ENCODE measurements around the gene POTEJ. TPM values are rescaled to one million over a fixed set of nuclear protein-coding genes. Genes with fewer than 3 reads are reported as not detected.
"Not testable (repeated sequence)": the region's sequence is repeated elsewhere in the genome, so short reads cannot be mapped to it uniquely, and the experiment has no call there.

POTEJ gene
- total RNA-seq, 1 experiment from 2014 or later, result not detected

DNA sequence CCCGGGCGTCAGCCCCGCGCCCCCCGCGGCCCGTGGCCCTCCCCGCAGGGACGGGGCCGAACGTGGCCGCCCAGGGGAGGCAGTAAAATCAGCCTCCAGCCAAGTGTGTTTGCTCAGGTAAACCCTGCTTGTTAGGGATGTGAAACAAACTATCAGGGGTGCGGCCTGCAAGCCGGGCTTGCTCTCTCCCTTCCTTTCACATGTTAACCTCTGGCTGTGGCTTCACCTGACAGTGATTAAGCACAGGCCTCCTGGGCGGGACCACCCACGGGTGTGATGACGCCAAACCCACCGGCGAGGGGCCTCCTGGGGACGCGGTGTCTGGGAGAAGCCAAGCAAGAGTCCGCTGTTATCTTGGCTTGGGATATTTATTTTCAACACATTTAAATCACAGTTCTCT, 13.2 kb upstream of the POTEJ start:
- H3K27me3 ChIP-seq, H3K9me3 ChIP-seq, H3K36me3 ChIP-seq, H3K4me3 ChIP-seq, DNase-seq: not testable (repeated sequence)

DNA sequence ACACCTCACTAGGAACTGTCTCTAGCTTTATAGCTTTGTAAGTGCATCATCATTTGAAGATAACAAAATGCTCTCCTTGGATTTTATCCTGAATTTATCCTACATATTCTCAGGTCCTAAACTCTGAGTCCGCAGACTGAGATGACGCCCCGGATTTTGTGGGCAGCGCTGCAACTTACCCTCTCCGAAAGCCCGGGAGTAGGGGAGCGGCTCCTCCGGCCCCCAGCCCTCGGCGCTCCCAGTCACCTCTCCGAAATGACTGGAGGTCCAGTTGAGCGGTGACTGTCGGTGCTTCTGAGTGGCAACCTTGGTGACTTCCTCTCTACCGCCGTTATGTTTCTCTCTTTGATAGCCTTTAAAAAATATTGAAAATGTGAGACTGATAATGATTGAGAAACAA, 12.8 kb upstream of the POTEJ start:
- not testable (repeated sequence) for H3K4me3 ChIP-seq

DNA sequence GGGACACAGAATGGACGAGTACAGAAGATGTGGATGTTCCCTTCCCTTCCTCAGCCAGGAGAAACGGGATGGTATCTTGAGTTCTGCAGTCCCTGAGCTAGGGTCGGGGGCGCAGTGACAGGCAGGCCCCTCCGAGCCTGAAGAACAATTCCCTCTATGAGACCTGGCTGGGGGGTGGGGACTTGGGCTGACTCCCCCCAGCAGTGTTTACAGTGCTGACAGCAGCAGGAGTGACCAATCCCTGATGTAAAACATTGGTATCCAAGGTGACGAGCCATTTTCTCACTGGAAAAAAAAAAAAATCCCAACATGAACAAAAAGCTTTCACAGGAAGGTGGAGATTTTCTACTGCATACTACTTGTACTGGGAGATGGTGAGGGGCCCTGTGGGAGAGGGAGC, 11.8 kb upstream of the POTEJ start, which contains the start of gene CFC1:
Gene CFC1, minus strand, starts transcription at position 183 of the 400 bp plus-strand sequence. CDS start 288 bp downstream, outside the sequence.
- not testable (repeated sequence) for H3K9me3 ChIP-seq, H3K27me3 ChIP-seq, DNase-seq, H3K36me3 ChIP-seq, H3K4me3 ChIP-seq

More for the DNA sequence above, 12.8 kb upstream of the POTEJ start:
- not testable (repeated sequence) for H3K27me3 ChIP-seq, DNase-seq, H3K9me3 ChIP-seq, H3K36me3 ChIP-seq

DNA sequence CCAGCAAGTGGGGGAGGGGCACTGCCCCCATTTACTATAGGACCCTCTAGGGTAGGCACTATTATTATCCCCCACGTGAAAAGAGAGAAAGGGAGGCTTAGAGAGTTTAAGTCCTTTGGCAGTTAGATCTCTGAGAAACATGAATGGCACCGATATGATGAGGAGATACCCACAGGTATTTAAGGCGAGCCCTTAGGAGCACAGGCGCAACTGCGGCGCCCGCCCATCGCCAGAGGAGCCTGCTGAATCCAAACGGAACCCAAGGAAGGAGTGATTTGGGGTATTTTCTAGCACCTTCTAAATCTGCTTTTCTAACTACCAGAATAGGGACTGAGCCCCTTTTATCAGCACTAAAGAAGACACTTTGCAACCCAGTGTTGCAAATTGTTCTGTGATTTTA, 11.3 kb upstream of the POTEJ start:
- H3K27me3 ChIP-seq, result not testable (repeated sequence)

DNA sequence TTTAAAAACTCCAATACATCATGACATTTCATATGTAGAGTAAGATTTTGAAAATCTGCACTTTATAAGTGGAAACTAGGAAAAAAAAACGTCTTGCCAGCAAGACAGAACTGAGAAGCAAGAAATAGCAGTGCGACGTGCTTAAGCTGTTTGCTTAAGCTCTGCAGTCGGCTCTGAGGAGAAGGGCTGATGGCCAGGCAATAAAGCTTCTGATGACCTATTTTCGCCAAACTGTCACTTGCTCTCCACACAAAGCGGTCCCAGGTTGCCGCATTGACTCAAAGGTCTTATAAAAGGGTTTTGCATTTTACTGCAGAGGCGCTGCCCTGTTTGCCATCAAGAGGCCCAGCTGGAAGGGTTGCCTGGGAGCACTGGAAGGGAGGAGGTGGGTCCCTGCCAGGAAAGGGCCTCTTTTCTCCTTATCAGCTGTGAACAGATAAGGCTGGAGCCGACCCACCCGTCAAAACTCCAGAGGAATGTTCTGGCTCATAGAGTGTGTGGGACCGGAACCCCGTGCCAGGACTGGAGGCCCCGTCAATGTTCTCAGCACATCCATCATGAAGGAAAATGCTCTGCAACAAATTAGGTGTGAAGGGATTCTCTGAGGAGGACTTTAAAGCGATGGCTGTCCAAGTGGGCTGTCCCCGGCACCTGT, 9.5 kb upstream of the POTEJ start:
- DNase-seq, H3K9me3 ChIP-seq, H3K4me3 ChIP-seq, H3K36me3 ChIP-seq, H3K27me3 ChIP-seq: not testable (repeated sequence)

More for the DNA sequence above, 11.3 kb upstream of the POTEJ start:
- H3K4me3 ChIP-seq, H3K36me3 ChIP-seq, H3K9me3 ChIP-seq, DNase-seq: not testable (repeated sequence)

DNA sequence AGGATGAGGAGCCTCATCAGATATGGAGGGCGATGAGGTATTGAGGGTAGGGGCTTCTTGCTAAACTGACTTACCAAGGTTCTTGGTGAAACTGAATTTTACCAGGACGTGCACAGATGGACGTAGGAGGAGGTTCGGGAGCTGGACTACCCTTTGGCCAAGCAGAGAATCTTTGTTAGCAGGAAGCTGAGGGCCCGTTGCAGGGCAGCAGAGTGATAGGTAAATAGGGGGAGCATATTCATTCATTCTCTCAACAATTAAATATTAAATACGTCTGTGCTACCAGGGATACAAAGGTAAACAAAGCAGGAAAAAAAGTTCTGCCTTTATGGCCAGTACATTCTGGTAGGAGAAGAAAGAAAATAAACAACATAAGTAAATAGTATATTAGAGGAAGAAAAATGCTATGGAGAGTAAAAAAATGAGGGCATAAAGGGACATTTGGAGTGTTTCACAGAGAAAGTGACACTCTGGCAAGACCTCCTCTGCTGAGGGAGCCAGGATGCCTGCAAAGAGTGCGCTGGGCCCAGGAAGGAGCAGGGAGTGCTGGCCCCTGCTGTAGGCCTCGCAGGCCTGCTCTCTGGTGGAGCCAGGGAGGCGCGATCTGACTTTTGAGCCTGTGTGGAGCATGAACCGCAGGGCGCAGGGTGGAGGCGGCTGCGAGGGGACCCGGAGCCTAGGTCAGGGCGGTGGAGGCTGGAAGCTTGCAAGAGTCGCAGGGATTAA, 2.8 kb upstream of the POTEJ start:
- H3K9me3 ChIP-seq, H3K36me3 ChIP-seq, DNase-seq, H3K27me3 ChIP-seq, H3K4me3 ChIP-seq: not testable (repeated sequence)

DNA sequence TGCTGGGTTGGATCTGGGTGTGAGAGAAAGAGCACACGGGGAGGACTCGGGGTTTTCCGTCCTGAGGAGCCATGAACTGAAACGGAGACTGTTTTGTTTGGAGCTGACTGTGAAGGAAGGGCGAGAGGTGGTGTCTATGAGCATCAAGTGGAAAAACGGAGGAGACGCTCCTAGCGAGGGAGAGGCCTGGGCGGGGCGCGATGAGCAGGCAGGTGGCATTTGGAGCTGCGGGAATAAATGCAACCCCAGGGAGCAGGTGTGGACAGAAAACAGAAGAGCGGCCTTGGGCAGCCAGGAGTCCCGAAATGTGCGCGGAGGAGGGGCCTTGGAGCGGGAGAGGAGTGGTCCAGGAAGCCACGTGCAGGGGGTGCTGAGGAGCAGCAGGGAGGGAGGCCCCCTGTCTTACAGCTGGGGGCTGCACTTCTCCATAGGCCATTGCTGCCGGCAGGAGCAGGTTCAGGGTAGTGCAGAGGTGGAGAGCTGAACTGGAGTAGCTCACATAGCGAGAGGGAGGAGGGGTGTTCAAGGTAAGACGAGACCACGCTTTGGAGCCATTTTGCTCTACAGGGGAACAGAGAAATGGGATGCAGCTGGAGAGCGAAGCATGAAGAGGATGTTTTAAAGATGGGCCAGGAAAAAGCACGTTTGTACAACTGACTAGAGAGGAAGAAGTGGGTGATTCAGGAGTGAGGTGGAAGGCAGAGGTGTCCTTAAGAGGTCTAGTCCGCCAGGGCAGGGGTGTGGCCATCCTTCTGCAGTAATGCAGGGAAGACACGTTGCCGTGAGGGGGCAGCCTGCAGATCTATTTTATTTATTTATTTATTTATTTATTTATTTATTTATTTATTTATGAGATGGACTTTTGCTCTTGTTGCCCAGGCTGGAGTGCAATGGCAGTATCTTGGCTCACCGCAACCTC, 2.0 kb upstream of the POTEJ start:
- H3K9me3 ChIP-seq, H3K4me3 ChIP-seq, DNase-seq, H3K36me3 ChIP-seq, H3K27me3 ChIP-seq: not testable (repeated sequence)

DNA sequence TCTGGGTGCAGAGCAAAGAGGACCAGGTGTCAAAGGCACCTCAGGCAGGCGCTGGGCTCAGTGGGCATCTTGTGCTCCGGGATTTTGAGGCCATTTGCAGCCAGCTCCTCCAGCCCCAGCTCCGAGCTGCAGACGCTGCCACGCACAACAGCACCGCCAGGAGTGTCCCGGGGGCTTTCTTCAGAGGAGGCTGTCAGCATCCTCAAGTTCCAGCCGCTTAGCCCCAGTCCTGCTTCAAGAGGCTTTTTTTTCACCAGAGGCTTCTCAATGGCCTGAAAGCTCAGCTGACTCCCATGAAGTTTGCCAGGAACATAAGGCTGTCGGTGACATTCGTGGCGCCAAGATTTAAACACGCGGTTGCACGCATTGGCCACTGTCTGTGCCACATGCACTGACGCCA, 754 bp upstream of the POTEJ start:
- H3K36me3 ChIP-seq, H3K9me3 ChIP-seq, DNase-seq, H3K27me3 ChIP-seq, H3K4me3 ChIP-seq: not testable (repeated sequence)

DNA sequence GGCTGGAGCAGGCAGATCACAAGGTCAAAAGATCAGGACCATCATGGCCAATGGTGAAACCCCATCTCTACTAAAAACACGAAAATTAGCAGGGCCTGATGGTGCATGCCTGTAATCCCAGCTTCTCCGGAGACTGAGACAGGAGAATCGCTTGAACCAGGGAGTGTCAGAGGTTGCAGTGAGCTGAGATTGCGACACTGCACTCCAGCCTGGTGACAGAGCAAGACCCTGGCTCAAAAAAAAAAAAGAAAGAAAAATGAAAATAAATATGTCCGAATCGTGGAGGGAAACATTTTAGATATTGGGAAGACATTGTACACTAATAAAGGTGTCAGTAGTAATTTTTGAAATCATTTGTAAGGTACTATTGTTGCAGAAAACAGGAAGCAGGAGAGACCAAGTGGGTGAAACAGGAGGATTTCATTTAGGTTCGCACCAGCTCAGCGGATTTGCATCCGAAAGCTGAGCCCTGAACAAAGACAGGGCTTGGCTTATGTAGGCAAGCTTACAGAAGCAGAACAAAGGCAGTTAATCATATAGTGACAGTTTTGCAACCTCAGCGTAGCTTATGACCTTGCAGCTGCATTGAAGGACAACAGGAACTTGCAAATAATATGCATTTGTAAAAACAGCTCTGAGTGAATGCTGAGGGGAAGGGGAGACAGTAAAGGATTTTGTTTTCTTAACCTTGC, 17.7 kb downstream of the POTEJ start:
- not testable (repeated sequence) for H3K4me3 ChIP-seq, H3K27me3 ChIP-seq, H3K36me3 ChIP-seq, DNase-seq, H3K9me3 ChIP-seq

DNA sequence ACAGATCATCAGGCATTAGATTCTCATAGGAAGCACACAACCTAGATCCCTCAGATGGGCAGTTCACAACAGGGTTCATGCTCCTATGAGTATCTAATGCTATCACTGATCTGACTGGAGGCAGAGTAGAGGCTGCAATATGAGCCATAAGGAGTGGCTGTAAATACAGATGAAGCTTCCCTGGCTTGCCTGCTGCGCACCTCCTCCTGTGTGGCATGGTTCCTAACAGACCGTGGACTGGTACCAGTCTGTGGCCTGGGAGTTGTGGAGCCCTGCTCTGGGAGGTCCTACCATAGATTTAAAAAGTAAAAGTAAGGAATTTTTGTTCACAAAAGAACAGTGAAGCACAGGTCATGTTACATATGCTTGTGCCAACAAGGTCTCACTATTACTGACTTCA, 27.7 kb downstream of the POTEJ start:
- not testable (repeated sequence) for H3K9me3 ChIP-seq, H3K36me3 ChIP-seq, DNase-seq, H3K27me3 ChIP-seq, H3K4me3 ChIP-seq

DNA sequence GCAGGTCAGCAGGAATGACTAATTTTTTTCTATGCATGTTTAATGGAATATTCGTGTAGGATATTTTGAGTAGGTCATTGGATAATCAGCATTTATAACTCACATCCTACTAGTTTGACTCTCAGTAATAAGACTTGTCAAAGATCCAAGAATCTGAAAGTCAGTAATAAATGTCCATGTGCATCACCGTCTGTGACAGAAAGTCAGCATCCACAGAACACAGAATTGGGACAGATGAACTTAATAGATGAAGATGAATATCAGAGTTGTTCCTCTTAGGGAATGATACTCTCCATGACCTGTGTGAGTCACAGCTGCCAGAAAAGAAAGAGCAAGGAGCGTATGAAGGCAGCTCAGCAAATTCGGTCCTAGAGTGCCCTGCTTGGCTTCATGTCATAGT, 30.4 kb downstream of the POTEJ start:
- not testable (repeated sequence) for H3K9me3 ChIP-seq, H3K4me3 ChIP-seq, H3K36me3 ChIP-seq, DNase-seq, H3K27me3 ChIP-seq

DNA sequence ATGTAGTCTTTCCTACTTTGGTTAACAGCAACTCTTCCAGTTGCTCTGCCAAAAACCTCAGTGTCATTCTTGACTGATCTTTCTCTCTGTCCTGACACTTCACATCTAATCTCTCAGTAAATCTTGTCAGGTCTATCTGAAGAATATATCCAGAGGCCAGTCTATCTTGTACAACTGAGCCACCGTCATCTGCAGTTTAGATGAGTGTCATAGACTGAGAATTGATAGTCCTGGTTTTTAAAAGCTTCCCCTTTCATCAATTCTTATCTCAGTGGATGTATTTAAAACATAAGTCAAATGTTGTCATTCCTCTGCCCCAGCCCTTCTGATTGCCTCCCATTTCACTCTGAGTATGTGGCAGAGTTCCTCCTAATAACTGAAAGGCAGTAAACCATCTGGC, 38.0 kb downstream of the POTEJ start:
- H3K4me3 ChIP-seq, H3K9me3 ChIP-seq, H3K27me3 ChIP-seq, H3K36me3 ChIP-seq, DNase-seq: not testable (repeated sequence)

DNA sequence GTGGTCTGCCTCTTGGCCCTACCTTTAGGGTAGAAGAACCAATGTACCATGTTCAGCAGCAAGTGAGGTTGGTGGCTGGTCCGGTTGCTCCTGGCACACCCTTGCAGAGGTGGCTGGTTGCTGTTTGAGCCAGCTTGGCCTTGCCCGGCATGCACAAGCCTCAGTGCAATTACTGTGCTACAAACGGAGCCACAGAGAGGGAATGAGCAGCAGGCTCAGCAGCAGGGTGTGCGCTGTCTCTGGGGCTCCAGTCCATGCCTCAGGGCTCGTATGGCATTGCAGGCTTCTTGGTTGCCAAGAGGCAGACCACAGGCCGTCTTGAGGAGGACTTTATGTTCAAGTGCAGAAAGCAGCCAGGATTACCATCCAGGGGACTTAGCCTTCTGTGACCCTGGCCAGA, 53.3 kb downstream of the POTEJ start:
- not testable (repeated sequence) for H3K4me3 ChIP-seq, H3K27me3 ChIP-seq, H3K36me3 ChIP-seq, H3K9me3 ChIP-seq, DNase-seq

DNA sequence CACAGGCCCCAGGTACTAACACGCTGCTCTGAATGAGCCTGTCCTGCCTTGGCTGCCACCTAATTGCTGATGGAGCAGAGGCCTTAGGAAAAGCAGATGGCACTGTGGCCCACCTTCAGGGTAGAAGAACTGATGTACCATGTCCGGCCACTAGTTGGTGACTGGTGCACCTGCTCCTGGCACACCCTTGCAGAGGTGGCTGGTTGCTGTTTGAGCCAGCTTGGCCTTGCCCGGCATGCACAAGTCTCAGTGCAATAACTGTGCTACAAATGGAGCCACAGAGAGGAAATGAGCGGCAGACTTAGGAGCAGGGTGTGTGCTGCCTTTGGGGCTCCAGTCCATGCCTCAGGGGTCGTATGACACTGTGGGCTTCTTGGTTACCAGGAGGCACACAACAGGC, 54.4 kb downstream of the POTEJ start:
- not testable (repeated sequence) for H3K9me3 ChIP-seq, H3K27me3 ChIP-seq, H3K4me3 ChIP-seq, H3K36me3 ChIP-seq, DNase-seq

DNA sequence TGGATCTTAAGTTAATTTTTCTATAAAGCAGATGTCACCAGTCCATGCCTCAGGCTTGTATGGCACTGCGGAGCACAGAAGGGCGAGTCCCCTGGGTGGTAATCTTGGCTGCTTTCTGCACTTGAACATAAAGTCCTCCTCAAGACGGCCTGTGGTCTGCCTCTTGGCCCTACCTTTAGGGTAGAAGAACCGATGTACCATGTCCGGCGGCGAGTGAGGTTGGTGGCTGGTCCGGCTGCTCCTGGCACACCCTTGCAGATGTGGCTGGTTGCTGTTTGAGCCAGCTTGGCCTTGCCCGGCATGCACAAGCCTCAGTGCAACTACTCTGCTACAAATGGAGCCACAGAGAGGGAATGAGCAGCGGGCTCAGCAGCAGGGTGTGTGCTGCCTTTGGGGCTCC, 56.3 kb downstream of the POTEJ start:
- H3K4me3 ChIP-seq, H3K36me3 ChIP-seq, DNase-seq, H3K9me3 ChIP-seq, H3K27me3 ChIP-seq: not testable (repeated sequence)

DNA sequence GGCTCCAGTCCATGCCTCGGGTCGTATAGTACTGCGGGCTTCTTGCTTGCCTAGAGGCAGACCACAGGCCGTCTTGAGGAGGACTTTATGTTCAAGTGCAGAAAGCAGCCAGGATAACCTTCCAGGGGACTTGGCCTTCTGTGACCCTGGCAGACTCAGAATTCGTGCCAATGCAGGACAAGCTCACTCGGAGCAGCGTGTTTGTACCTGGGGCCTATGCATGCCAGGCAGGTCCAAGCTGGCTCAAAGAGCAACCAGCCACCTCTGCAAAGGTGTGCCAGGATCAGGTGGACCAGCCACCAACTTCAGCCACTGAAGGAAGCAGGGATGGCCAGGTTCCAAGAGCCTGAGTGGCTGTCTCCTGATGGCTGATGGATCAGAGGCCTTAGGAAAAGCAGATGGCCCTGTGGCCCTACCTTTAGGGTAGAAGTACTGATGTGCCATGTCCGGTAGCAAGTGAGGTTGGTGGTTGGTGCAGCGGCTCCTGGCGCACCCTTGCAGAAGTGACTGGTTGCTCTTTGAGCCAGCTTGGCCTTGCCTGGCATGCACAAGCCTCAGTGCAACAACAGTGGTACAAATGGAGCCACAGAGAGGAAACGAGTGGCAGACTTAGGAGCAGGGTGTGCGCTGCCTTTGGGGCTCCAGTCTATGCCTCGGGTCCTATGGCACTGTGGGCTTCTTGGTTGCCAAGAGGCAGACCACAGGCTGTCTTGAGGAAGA, 58.9 kb downstream of the POTEJ start:
- H3K36me3 ChIP-seq, H3K9me3 ChIP-seq, H3K27me3 ChIP-seq, DNase-seq, H3K4me3 ChIP-seq: not testable (repeated sequence)
